HEK293 (cell line): ENCODE results near the gene ZSWIM3.

ENCODE experiments used
- CTCF ChIA-PET: fragments of 350-600 bp; formaldehyde crosslinking; extraction: SDS; loops from one replicate; lab custom pipeline; 2021; ENCODE audit warnings: antibody characterized with exemption; lab: Yijun Ruan, JAX
- POLR2A ChIA-PET: fragments of 300-600 bp; formaldehyde crosslinking; extraction: SDS; loops from one replicate; lab custom pipeline; 2020; ENCODE audit warnings: antibody characterized with exemption, inconsistent platforms; lab: Yijun Ruan, JAX
- H3K27ac ChIP-seq: fragments of 200-500 bp; sonication (Bioruptor generic); 2 replicates; pipeline ENCODE4 v1.5.1; 2014; ENCODE audit warnings: low read depth, low read length, control low read depth, inconsistent platforms; ENCODE audit errors: extremely low read depth
- H3K36me3 ChIP-seq, 2 experiments: fragments of 200-500 bp in 1 of 2; sonication (Bioruptor generic) in 1 of 2; 1 replicate in 1 of 2; 2 replicates in 1 of 2; pipeline ENCODE4 v1.5.1; 2014 to 2017; ENCODE audit warnings: inconsistent platforms in 2 of 2, low read length in 2 of 2; ENCODE audit not compliant: control insufficient read depth in 2 of 2, insufficient read depth in 1 of 2
- H3K4me1 ChIP-seq: fragments of 200-500 bp; sonication (Bioruptor generic); 2 replicates; pipeline ENCODE4 v1.5.1; 2014; ENCODE audit warnings: mild to moderate bottlenecking, low read length, inconsistent platforms; ENCODE audit not compliant: control insufficient read depth, insufficient read depth
- H3K4me3 ChIP-seq: 2 replicates; pipeline ENCODE4 v1.5.1; 2011; ENCODE audit warnings: low read depth, mild to moderate bottlenecking, control low read depth, low read length, moderate library complexity
- H3K9me3 ChIP-seq: fragments of 200-500 bp; sonication (Bioruptor generic); 2 replicates; pipeline ENCODE4 v1.5.1; 2014; ENCODE audit warnings: low read depth, low read length, inconsistent platforms; ENCODE audit not compliant: control insufficient read depth, insufficient read depth
- ATF2 ChIP-seq: fragments of 450-650 bp; formaldehyde crosslinking; IDR thresholded peaks from 2 replicates; pipeline ENCODE4 v1.5.1; 2016; ENCODE audit warnings: missing biosample characterization, missing genetic modification characterization, low read depth
- FEZF1 ChIP-seq: fragments of 450-650 bp; formaldehyde crosslinking; IDR thresholded peaks from 2 replicates; pipeline ENCODE4 v1.5.1; 2016; ENCODE audit warnings: missing biosample characterization, missing genetic modification characterization
- GLI4 ChIP-seq: fragments of 450-650 bp; formaldehyde crosslinking; IDR thresholded peaks from 2 replicates; pipeline ENCODE4 v1.5.1; 2016; ENCODE audit warnings: missing biosample characterization, missing genetic modification characterization
- KLF17 ChIP-seq: fragments of 450-650 bp; formaldehyde crosslinking; IDR thresholded peaks from 2 replicates; pipeline ENCODE4 v1.5.1; 2016; ENCODE audit warnings: missing biosample characterization, missing genetic modification characterization
- MZF1 ChIP-seq: fragments of 450-650 bp; formaldehyde crosslinking; IDR thresholded peaks from 2 replicates; pipeline ENCODE4 v1.5.1; 2017; ENCODE audit warnings: missing biosample characterization, missing genetic modification characterization, borderline replicate concordance
- RBAK ChIP-seq: fragments of 450-650 bp; formaldehyde crosslinking; IDR thresholded peaks from 2 replicates; pipeline ENCODE4 v1.5.1; 2016; ENCODE audit warnings: missing biosample characterization, missing genetic modification characterization
- ZBTB1 ChIP-seq: fragments of 450-650 bp; formaldehyde crosslinking; IDR thresholded peaks from 2 replicates; pipeline ENCODE4 v1.5.1; 2016; ENCODE audit warnings: missing biosample characterization, missing genetic modification characterization
- ZNF121 ChIP-seq: fragments of 450-650 bp; formaldehyde crosslinking; IDR thresholded peaks from 2 replicates; pipeline ENCODE4 v1.5.1; 2016; ENCODE audit warnings: missing biosample characterization, missing genetic modification characterization
- ZNF148 ChIP-seq: fragments of 450-650 bp; formaldehyde crosslinking; IDR thresholded peaks from 2 replicates; pipeline ENCODE4 v1.5.0; 2017; ENCODE audit warnings: missing biosample characterization, missing genetic modification characterization, borderline replicate concordance
- ZNF155 ChIP-seq: fragments of 450-650 bp; formaldehyde crosslinking; IDR thresholded peaks from 2 replicates; pipeline ENCODE4 v1.5.1; 2016; ENCODE audit warnings: missing biosample characterization, missing genetic modification characterization
- ZNF16 ChIP-seq: fragments of 450-650 bp; formaldehyde crosslinking; IDR thresholded peaks from 2 replicates; pipeline ENCODE4 v1.5.1; 2016; ENCODE audit warnings: low read depth, missing biosample characterization, missing genetic modification characterization
- ZNF214 ChIP-seq: fragments of 450-650 bp; formaldehyde crosslinking; IDR thresholded peaks from 2 replicates; pipeline ENCODE4 v1.5.1; 2017; ENCODE audit warnings: missing biosample characterization, mild to moderate bottlenecking, missing genetic modification characterization, borderline replicate concordance
- ZNF391 ChIP-seq: fragments of 450-650 bp; formaldehyde crosslinking; IDR thresholded peaks from 2 replicates; pipeline ENCODE4 v1.5.1; 2016; ENCODE audit warnings: low read depth, missing biosample characterization, missing genetic modification characterization, borderline replicate concordance
- ZNF704 ChIP-seq: fragments of 450-650 bp; formaldehyde crosslinking; IDR thresholded peaks from 2 replicates; pipeline ENCODE4 v1.5.1; 2016; ENCODE audit warnings: missing biosample characterization, missing genetic modification characterization
- ZNF792 ChIP-seq: fragments of 450-650 bp; formaldehyde crosslinking; IDR thresholded peaks from 2 replicates; pipeline ENCODE4 v1.5.1; 2016; ENCODE audit warnings: missing biosample characterization, missing genetic modification characterization

Gene ZSWIM3

GRCh38 chr20:45897289-45897688 is 39.9 kb downstream of the ZSWIM3 start:
- Histone ChIP-seq H3K36me3 (peaks cover 0 to 45% of the 10 kb centered on the region in 2 experiments; a peak in 2 of 3 replicates), H3K4me3 (no peak overlapping the region), H3K27ac (no peak overlapping the region), H3K4me1 (no peaks in the 10 kb centered on the region), H3K9me3 (no peaks in the 10 kb centered on the region)
- POLR2A ChIA-PET: interaction anchor here (2.1 kb wide), 1 partner anchor 8 kb away, joined by 8 read pairs; no protein-coding TSS in a partner anchor
- CTCF ChIA-PET: interaction anchor here (1.0 kb wide), 2 partner anchors 8 to 73 kb away, joined by 3 read pairs; no protein-coding TSS in a partner anchor
- TF ChIP-seq ZNF704 (tag by site-specific recombination) (no peak), ZNF155 (tag by site-specific recombination) (no peak)

GRCh38 chr20:45897692-45898091 is 40.3 kb downstream of the ZSWIM3 start:
- CTCF ChIA-PET: interaction anchor here (1.0 kb wide), 1 partner anchor 72 kb away, joined by 3 read pairs; no protein-coding TSS in a partner anchor
- no peak overlapping the region for H3K4me3 ChIP-seq
- POLR2A ChIA-PET: interaction anchor here (2.1 kb wide), 1 partner anchor 8 kb away, joined by 8 read pairs; no protein-coding TSS in a partner anchor
- H3K9me3 ChIP-seq: no peaks in the 10 kb centered on the region
- no peaks in the 10 kb centered on the region for H3K4me1 ChIP-seq
- no peak overlapping the region for H3K27ac ChIP-seq
- TF ChIP-seq ZNF391 (tag by site-specific recombination): no peak
- H3K36me3 ChIP-seq: peaks cover 0 to 43% of the 10 kb centered on the region in 2 experiments; a peak in 2 of 3 replicates

GRCh38 chr20:45898285-45898684 is 40.9 kb downstream of the ZSWIM3 start:
- CTCF ChIA-PET: interaction anchor here (1.3 kb wide), 1 partner anchor 99 kb away, joined by 3 read pairs; no protein-coding TSS in a partner anchor

More at GRCh38 chr20:45898285-45898684, 40.9 kb downstream of the ZSWIM3 start:
- peaks cover 0 to 38% of the 10 kb centered on the region in 2 experiments; a peak in 2 of 3 replicates for H3K36me3 ChIP-seq
- POLR2A ChIA-PET: interaction anchor here (1.6 kb wide), 1 partner anchor 36 kb away, joined by 5 read pairs; the partner anchor contains the start of gene PCIF1
- no peaks in the 10 kb centered on the region for H3K4me1 ChIP-seq
- no peak overlapping the region for H3K27ac ChIP-seq
- H3K4me3 ChIP-seq: no peak overlapping the region
- TF ChIP-seq ZNF148 (tag by site-specific recombination): no peak
- TF ChIP-seq ZNF16 (tag by site-specific recombination): no peak
- TF ChIP-seq ZNF214 (tag by site-specific recombination): no peak
- TF ChIP-seq ZNF792: no peak
- no peak for TF ChIP-seq GLI4 (tag by site-specific recombination)
- no peak for TF ChIP-seq ATF2 (tag by site-specific recombination)
- TF ChIP-seq ZBTB1 (tag by site-specific recombination): no peak
- no peak for TF ChIP-seq ZNF121 (tag by site-specific recombination)
- TF ChIP-seq MZF1 (tag by site-specific recombination): no peak
- TF ChIP-seq KLF17 (tag by site-specific recombination): no peak
- TF ChIP-seq RBAK (tag by site-specific recombination): no peak
- TF ChIP-seq FEZF1 (tag by site-specific recombination): no peak
- TF ChIP-seq, all 188 proteins: peak for 0
- H3K9me3 ChIP-seq: no peaks in the 10 kb centered on the region
